ENCODE data around the gene CDCA3.

CDCA3 gene

GRCh38 chr12:6852651-6853354 lies 1.7 kb upstream of the CDCA3 start:
- peak; percentile 54 to 68 for DNase-seq

GRCh38 chr12:6851921-6852650 lies 1.0 kb upstream of the CDCA3 start, which contains the start of gene USP5:
Gene USP5 (plus strand): TSS chr12:6852150. CDS start chr12:6852180, 30 bp downstream.
- peak; percentile 99 to 100 for DNase-seq

GRCh38 chr12:6850796-6851152 lies 312 bp downstream of the CDCA3 start:
- no peak for DNase-seq

DNA sequence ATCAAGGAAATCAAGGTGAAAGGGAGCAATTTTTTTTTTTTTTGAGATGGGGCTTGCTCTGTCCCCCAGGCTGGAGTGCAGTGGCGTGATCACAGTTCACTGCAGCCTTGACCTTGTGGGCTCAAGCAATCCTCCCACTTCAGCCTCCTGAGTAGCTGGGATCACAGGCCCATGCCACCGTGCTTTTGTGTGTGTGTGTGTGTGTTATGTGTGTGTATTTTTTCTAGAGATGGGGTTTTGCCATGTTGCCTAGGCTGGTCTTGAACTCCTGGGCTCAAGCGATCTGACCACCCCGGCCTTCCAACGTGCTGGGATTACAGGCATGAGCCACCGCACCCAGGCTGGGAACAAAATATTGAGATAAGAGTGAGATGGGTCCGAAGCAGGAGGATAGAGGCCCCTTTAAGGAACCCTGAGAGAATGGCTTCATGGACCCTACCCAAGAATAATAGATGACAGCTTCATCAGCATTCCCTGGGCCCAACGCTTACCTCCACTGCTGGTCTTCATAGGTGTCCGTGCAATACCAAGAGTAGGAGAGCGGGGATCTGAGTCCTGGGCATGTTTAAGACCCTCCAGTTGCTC lies 1.0 kb downstream of the CDCA3 start:
- no peak for DNase-seq

DNA sequence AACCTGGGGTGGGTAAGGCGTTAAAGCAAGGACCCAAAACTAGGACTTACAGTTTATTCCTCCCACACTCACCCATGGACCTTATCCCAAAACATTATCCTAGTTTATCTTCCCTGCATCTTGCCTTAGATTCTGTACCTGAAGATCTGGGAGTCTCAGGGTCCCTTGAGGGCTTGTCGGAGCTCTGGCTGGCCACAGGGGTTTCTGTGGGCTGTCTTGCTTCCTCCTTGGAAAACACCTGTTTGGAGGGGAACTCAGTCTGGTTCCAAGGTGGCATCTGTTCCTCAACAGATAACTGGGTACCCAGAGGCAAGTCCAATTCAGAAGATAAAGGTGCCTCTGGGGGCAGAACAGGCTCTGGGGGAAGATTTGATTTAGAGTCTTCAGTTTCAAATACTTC lies 1.7 kb downstream of the CDCA3 start:
- DNase-seq = no peak

DNA sequence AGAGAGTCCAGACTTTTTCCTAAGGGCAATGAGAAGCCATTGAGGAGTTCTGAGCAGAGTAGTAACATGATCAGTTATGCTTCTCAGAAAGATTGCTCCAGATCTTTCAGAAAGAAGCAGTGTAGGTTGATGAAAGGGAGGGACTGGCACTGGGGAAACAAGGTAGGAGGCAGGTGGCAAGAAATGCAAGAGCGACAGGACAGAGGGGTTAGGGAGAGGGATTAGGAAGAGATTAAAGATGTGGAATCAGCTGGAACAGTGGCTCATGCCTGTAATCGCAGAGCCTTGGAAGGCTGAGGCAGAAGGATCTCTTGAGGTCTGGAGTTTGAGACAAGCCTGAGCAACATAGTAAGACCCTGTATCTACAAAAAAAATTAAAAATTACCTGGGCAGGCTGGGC lies 3.4 kb downstream of the CDCA3 start:
- DNase-seq = no peak

DNA sequence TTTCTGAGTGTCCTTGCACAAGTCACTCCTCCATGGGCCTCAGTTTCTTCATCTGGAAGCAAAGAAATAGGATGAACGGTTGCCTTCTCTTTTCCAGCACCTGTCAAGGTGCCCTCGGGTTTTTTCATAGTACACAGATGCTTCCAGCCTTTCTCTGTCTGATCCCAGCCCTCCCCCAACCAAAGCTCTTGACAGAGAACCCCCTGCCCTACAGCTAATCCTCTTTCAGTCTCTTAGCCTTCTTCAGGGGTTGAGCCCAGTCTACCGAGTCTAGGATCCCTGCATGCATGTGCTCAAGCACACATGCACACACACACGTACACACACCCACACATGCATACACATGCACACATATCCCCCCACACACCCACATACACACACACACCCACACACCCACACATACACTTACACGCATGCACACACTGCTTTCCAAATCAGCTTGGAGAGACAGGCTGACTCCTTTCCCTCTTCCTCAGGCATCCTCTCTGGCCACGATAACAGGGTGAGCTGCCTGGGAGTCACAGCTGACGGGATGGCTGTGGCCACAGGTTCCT lies 4.7 kb downstream of the CDCA3 start:
- no peak for DNase-seq

- DNase-seq = no peak
Measured at GRCh38 chr12:6845395-6845794, 5.7 kb downstream of the CDCA3 start.

DNA sequence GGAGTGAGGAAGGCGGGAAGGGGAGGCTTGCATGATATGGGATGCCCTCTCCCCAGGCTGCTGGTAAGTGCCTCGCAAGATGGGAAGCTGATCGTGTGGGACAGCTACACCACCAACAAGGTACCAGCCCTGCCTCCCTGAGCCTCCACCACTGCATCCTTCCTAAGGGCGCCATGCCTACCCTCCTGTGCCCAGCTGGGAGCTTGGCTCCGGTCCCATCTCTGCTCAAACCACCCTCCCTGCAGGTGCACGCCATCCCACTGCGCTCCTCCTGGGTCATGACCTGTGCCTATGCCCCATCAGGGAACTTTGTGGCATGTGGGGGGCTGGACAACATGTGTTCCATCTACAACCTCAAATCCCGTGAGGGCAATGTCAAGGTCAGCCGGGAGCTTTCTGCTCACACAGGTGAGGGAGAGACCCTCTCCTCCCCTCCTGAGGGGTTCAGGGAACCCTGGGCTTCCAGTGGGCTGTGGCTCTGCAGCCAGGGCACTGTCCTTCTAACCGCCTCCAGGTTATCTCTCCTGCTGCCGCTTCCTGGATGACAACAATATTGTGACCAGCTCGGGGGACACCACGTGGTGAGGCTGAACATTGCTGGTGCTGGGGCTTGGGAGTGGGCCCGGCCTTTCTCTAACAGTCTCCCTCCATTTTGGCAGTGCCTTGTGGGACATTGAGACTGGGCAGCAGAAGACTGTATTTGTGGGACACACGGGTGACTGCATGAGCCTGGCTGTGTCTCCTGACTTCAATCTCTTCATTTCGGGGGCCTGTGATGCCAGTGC lies 7.8 kb downstream of the CDCA3 start:
- DNase-seq = no peak

DNA sequence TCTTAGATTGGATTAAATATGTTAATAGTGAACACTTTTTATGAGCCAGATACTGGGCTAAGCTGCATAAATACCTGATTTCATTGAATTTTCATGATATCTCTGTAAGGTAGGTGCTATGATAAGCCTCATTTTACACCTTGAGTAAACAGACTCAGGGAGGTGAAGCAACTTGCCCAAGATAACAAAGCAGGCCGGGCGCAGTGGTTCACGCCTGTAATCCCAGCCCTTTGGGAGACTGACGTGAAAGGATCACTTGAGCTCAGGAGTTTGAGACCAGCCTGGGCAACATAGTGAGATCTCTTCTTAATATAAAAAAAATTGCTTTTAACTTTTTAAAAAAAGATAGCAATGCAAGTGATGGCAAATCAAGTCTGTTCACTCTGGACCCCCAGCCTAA lies 9.0 kb downstream of the CDCA3 start:
- DNase-seq = no peak

GRCh38 chr12:6840761-6841515 lies 10.1 kb downstream of the CDCA3 start, which contains the start of gene GNB3:
Gene GNB3 (plus strand): TSS chr12:6840925. CDS start chr12:6841288, 363 bp downstream.
- no peak for DNase-seq

GRCh38 chr12:6840330-6840729 lies 10.8 kb downstream of the CDCA3 start:
- DNase-seq = no peak

DNA sequence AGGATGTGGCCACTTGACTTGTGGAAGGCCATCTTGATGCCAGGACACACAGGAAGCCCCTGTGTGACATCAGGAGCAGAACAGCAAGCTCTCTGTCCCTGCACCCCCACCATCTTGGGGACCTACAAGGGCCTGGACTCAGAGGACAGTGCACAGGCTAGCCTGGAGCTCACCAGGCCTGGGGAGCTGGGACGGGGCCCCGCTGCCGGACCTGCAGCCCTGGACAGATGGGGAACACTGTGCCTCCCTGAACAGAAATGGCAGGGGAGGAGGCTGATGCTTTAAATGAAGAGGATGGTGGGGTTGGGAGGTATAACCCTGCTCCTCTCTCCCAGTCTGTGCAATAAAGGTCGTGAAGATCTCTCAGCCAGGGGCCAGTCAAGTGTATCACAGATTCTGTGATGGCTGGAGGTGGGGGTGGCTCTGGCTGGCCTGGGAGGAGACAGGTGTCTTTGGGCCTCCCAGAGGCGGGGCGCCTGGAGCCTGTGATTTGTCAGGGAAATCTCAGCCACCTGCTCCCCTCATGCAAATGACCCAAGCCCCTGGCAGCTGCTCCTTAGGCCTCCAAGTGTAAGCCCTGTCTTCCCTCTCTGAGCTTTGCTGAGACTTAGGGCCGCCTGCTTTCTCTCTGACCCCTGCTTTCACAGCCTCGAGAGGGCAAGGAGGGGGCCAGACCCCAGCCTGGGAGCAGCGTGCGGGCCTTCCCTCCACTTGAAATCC lies 11.4 kb downstream of the CDCA3 start:
- DNase-seq = no peak

GRCh38 chr12:6838854-6839253 lies 12.2 kb downstream of the CDCA3 start:
- DNase-seq = no peak

DNA sequence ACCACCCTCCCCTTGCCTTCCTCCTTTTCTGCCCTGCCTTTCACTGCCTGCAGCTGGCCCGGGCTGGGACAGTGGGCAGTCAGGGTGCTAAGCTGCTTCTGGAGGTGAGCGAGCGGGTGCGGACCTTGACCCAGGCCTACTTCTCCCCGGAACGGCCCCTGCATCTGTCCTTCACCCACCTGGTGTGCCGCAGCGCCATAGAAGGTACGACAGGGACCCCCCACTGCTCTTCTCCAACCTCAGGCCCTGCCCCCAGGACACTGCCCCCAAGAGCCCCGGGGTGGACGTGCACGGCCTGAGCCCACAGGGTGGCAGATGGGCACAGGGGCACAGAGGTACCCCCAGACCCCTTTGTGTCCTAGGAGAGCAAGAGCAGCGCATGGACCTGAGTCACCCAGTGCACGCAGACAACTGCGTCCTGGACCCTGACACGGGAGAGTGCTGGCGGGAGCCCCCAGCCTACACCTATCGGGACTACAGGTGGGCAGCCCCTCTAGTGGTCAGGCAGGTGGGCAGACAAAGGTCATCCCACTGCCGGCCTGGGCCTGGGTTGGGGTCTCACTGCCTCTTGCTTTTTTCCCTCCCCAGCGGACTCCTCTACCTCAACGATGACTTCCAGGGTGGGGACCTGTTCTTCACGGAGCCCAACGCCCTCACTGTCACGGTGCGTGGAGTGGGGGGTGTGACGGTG lies 13.6 kb downstream of the CDCA3 start:
- DNase-seq = no peak

- DNase-seq = no peak
Measured at GRCh38 chr12:6836851-6837250, 14.2 kb downstream of the CDCA3 start.

DNA sequence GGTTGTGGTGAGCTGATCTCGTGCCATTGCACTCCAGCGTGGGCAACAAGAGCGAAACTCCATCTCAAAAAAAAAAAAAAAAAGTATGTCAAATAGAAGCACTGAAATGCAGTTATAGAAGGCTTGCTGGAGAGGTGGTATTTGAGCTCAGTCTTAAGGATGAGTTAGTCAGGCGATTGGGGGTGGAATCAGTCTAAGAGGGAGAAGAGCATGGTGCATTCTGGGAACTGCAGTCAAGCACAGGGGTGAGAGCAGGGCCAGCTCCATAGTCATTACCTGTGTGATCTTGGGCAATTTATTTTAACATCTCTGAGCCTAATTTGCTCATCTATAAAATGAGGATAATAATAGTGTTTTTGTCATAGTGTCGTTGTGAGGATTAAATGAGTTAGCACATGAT lies 16.2 kb downstream of the CDCA3 start:
- no peak for DNase-seq

GRCh38 chr12:6834254-6834653 lies 16.8 kb downstream of the CDCA3 start:
- no peak for DNase-seq

- no peak for DNase-seq
Measured at GRCh38 chr12:6833189-6833890, 17.7 kb downstream of the CDCA3 start.

- DNase-seq = no peak
Measured at GRCh38 chr12:6832125-6832524, 19.0 kb downstream of the CDCA3 start.
